Amniotic epithelial cell (primary cell): ENCODE results near the gene PRELP.
"Not testable (repeated sequence)": the region's sequence is repeated elsewhere in the genome, so short reads cannot be mapped to it uniquely, and the experiment has no call there.

Experiments used
- DNase-seq: peaks from one replicate; pipeline ENCODE4 v3.0.0-alpha.2; 2010; ENCODE audit warnings: low read depth

The PRELP gene

GRCh38 chr1:203507759-203508158 is 32.2 kb downstream of the PRELP start:
- DNase-seq: no peak

- DNase-seq: no peak
Observed at GRCh38 chr1:203508463-203509073, 33.0 kb downstream of the PRELP start.

- DNase-seq: no peak
Observed at GRCh38 chr1:203509135-203509534, 33.5 kb downstream of the PRELP start.

GRCh38 chr1:203511513-203511912 is 35.9 kb downstream of the PRELP start:
- no peak for DNase-seq

GRCh38 chr1:203511930-203512329 is 36.3 kb downstream of the PRELP start:
- no peak for DNase-seq

- DNase-seq: no peak
Observed at GRCh38 chr1:203512517-203512847, 36.9 kb downstream of the PRELP start.

- DNase-seq: peak; percentile 95
Observed at GRCh38 chr1:203512848-203513584, 37.4 kb downstream of the PRELP start.

GRCh38 chr1:203513585-203514031 is 38.0 kb downstream of the PRELP start:
- no peak for DNase-seq

- no peak for DNase-seq
Observed at GRCh38 chr1:203516184-203516583, 40.6 kb downstream of the PRELP start.

GRCh38 chr1:203516906-203517305 is 41.3 kb downstream of the PRELP start:
- no peak for DNase-seq

GRCh38 chr1:203517426-203518110 is 42.0 kb downstream of the PRELP start:
- no peak for DNase-seq

GRCh38 chr1:203518139-203518538 is 42.5 kb downstream of the PRELP start:
- DNase-seq: not testable (repeated sequence)

GRCh38 chr1:203518541-203518940 is 42.9 kb downstream of the PRELP start:
- DNase-seq: no peak

GRCh38 chr1:203519053-203519840 is 43.6 kb downstream of the PRELP start:
- no peak for DNase-seq

- no peak for DNase-seq
Observed at GRCh38 chr1:203519896-203520295, 44.3 kb downstream of the PRELP start.

- no peak for DNase-seq
Observed at GRCh38 chr1:203520315-203520714, 44.7 kb downstream of the PRELP start.

GRCh38 chr1:203521074-203521794 is 45.6 kb downstream of the PRELP start:
- DNase-seq: no peak

GRCh38 chr1:203521812-203522211 is 46.2 kb downstream of the PRELP start:
- no peak for DNase-seq

GRCh38 chr1:203522237-203522636 is 46.6 kb downstream of the PRELP start:
- no peak for DNase-seq

- no peak for DNase-seq
Observed at GRCh38 chr1:203523667-203524066, 48.1 kb downstream of the PRELP start.

- DNase-seq: no peak
Observed at GRCh38 chr1:203524152-203524551, 48.5 kb downstream of the PRELP start.

- no peak for DNase-seq
Observed at GRCh38 chr1:203524824-203525223, 49.2 kb downstream of the PRELP start.
